ENCODE measurements around the gene RAB31.

Gene RAB31

DNA sequence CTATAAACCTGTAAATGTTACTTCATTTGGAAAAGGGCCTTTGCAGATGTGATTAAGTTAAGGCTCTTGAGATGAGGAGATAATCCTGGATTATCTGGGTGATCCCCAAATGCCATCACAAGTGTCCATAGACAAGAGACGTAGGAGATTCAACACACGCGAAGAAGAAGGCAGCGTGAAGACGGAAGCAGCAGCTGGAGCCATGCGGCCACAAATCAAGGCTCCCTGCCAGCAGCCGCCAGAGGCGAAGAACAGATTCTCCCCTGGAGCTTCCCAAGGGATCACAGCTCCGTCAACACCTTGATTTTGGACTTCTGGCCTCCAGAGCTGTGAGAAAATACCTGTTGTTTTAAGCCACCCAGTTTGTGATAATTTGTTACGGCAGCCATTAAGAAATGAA lies 194.7 kb downstream of the RAB31 start:
- no peak for TF ChIP-seq POU2F2 (IDR thresholded peaks at IDR 0.05; ENCODE audit: low read depth, low read length)
- FAIRE-seq (no peak), DNase-seq (ENCODE audit: insufficient read length, low spot score) (no peak)

DNA sequence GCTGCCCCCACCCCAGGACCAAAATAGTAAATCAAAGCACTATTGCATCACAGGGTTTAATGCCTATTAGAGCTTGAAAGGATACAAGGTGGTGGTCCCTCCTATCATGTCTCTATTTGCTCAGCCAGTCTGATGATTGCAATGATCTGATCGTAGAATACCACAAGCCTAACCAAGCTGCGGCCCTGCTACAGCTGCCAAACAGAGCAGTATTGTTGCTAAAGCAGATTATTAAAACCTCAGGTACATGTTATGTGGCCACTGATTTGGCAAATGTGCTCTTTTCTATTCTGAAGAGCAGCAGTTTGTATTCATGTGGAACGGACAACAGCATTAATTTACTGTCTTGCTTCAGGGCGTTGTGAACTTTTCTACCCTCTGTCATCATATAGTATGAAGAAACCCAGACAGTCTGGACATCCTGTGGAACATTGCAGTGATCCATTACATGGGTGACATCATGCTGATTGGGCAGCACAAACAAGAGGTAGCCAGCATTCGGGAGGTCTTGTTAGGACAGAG lies 197.4 kb downstream of the RAB31 start:
- DNase-seq (ENCODE audit: insufficient read length, low spot score) (no peak), FAIRE-seq (no peak)
- TF ChIP-seq POU2F2 (IDR thresholded peaks at IDR 0.05; ENCODE audit: low read depth, low read length) (no peak), POLR2AphosphoS5 (IDR thresholded peaks at IDR 0.05; ENCODE audit: low read depth, low read length) (no peak), POLR2A (IDR thresholded peaks at IDR 0.05; ENCODE audit: low read depth, low read length) (no peak), TAF1 (IDR thresholded peaks at IDR 0.05; ENCODE audit: low read depth, low read length) (no peak), PAX5 (IDR thresholded peaks at IDR 0.05; ENCODE audit: insufficient read depth, low read length, severe bottlenecking) (no peak), SPI1 (IDR thresholded peaks at IDR 0.05; ENCODE audit: low read depth, low read length) (no peak)

DNA sequence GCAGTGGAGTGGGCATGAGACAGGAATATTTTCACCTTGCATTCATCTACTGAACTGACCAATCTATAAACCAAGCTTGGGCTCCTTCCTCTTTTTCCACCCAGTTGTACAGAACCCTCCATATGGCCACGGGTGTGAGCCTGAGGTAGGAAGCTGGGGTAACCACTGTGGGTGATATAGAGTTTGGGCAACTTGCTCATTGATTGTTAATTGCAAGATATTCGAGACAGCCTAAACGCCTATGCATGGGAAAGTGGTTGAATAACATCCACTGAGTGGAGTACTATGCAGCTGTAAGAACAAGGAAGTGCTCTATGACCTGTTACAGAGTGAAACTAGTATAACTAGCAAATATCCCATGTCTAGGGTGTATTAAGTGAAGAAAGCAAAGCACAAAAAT lies 198.4 kb downstream of the RAB31 start:
- DNase-seq (ENCODE audit: insufficient read length, low spot score) (no peak), FAIRE-seq (no peak)
- TF ChIP-seq SPI1 (IDR thresholded peaks at IDR 0.05; ENCODE audit: low read depth, low read length), result 0 out of 2 replicates have a peak, but pooled peaks have one; percentile 19
- no peak for TF ChIP-seq TAF1 (IDR thresholded peaks at IDR 0.05; ENCODE audit: low read depth, low read length)
- TF ChIP-seq POLR2A (IDR thresholded peaks at IDR 0.05; ENCODE audit: low read depth, low read length), result no peak

DNA sequence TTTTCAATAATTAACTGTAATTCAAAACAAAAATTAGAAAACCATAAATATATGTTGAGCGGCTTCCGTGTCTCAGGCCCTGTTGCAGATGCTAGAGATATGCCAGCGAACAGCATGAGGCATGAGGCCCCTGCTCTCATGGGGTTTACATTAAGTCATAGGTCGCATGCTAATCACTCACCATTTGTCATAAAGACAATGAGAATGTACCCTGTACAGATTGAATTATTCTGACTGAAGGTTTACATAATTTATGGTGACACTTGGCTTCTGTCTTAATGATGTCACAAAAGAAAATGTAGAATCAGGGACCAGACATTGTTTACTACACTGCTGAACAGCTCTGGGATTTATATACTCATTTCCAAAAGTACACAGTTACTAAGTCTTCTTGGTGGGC lies 199.8 kb downstream of the RAB31 start:
- TF ChIP-seq PAX5 (IDR thresholded peaks at IDR 0.05; ENCODE audit: insufficient read depth, low read length, severe bottlenecking), result no peak
- TF ChIP-seq TAF1 (IDR thresholded peaks at IDR 0.05; ENCODE audit: low read depth, low read length), result no peak
- no peak for TF ChIP-seq SPI1 (IDR thresholded peaks at IDR 0.05; ENCODE audit: low read depth, low read length)
- TF ChIP-seq POLR2AphosphoS5 (IDR thresholded peaks at IDR 0.05; ENCODE audit: low read depth, low read length), result no peak
- no peak for TF ChIP-seq POU2F2 (IDR thresholded peaks at IDR 0.05; ENCODE audit: low read depth, low read length)
- no peak for TF ChIP-seq POLR2A (IDR thresholded peaks at IDR 0.05; ENCODE audit: low read depth, low read length)
- FAIRE-seq (no peak), DNase-seq (ENCODE audit: insufficient read length, low spot score) (no peak)

DNA sequence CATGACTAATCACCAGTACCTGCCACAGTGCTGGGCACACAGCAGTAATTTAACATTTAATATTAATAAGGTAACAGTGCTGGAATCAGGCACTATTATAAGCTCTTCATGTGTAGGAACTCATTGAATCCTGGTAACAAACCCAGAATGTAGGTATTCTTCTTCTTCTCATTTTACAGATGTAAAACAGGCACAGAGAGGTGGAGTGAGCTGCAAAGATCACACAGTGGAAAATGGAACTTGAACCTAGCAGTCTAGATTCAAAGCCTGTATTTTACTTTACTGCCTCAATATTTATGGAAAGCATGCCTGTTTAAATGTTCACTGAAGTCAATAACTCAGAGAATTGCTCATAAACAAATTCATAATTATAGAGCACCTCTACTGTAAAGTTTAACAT lies 202.0 kb downstream of the RAB31 start:
- DNase-seq (ENCODE audit: insufficient read length, low spot score), result no peak
- no peak for FAIRE-seq

DNA sequence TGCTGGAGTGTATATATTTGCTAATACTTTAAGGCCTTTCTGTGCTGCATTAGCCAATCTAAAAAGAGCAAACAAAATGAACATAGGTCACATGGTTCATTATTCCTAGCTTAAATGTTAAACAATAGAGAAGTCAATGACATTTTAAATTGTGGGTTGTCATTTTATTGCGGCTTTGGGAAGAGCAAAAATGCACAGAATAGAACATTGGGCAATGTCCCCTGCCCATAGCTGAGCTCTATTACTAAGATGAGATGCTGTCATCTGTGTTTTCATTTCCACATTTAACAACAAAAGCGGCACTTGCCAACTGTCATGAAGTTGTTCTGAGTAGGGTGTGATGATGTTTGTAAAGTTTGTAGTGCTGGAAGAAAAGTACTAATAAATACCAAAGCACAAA lies 202.6 kb downstream of the RAB31 start:
- TF ChIP-seq TAF1 (IDR thresholded peaks at IDR 0.05; ENCODE audit: low read depth, low read length), result no peak
- no peak for TF ChIP-seq PAX5 (IDR thresholded peaks at IDR 0.05; ENCODE audit: insufficient read depth, low read length, severe bottlenecking)
- TF ChIP-seq SPI1 (IDR thresholded peaks at IDR 0.05; ENCODE audit: low read depth, low read length), result no peak
- TF ChIP-seq POLR2AphosphoS5 (IDR thresholded peaks at IDR 0.05; ENCODE audit: low read depth, low read length), result no peak
- no peak for TF ChIP-seq POLR2A (IDR thresholded peaks at IDR 0.05; ENCODE audit: low read depth, low read length)
- TF ChIP-seq POU2F2 (IDR thresholded peaks at IDR 0.05; ENCODE audit: low read depth, low read length), result no peak
- FAIRE-seq (no peak), DNase-seq (ENCODE audit: insufficient read length, low spot score) (no peak)

More for the DNA sequence above, 202.0 kb downstream of the RAB31 start:
- TF ChIP-seq PAX5 (IDR thresholded peaks at IDR 0.05; ENCODE audit: insufficient read depth, low read length, severe bottlenecking), result no peak
- no peak for TF ChIP-seq POLR2A (IDR thresholded peaks at IDR 0.05; ENCODE audit: low read depth, low read length)
- TF ChIP-seq POU2F2 (IDR thresholded peaks at IDR 0.05; ENCODE audit: low read depth, low read length), result no peak
- TF ChIP-seq POLR2AphosphoS5 (IDR thresholded peaks at IDR 0.05; ENCODE audit: low read depth, low read length), result no peak
- no peak for TF ChIP-seq SPI1 (IDR thresholded peaks at IDR 0.05; ENCODE audit: low read depth, low read length)
- no peak for TF ChIP-seq TAF1 (IDR thresholded peaks at IDR 0.05; ENCODE audit: low read depth, low read length)

DNA sequence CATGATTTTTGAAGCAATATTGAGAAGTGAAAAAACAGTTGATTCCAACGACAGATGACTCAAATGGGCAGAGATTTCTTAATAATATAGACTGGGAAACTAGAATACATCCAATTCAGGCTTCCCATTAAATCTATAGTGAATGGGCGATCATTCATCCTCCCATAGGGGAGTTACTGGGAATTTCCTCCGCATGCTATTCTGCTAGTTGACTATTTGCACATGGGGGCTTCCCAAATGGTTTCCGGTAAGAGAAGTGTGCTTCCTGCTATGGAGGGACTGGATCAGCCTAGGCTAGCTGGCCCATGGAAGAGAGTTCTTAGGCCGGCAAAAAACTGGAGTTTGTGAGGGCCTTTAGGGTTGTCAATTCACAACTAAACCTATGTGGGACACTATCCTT lies 203.1 kb downstream of the RAB31 start:
- TF ChIP-seq PAX5 (IDR thresholded peaks at IDR 0.05; ENCODE audit: insufficient read depth, low read length, severe bottlenecking), result no peak
- no peak for TF ChIP-seq POLR2AphosphoS5 (IDR thresholded peaks at IDR 0.05; ENCODE audit: low read depth, low read length)
- no peak for TF ChIP-seq SPI1 (IDR thresholded peaks at IDR 0.05; ENCODE audit: low read depth, low read length)
- TF ChIP-seq POLR2A (IDR thresholded peaks at IDR 0.05; ENCODE audit: low read depth, low read length), result no peak
- no peak for TF ChIP-seq POU2F2 (IDR thresholded peaks at IDR 0.05; ENCODE audit: low read depth, low read length)
- no peak for TF ChIP-seq TAF1 (IDR thresholded peaks at IDR 0.05; ENCODE audit: low read depth, low read length)
- DNase-seq (ENCODE audit: insufficient read length, low spot score), result no peak
- no peak for FAIRE-seq

Measured in GM12891 (cell line).